Ascending aorta (tissue), 2 donors: ENCODE data around the gene KCNC4. TPM values are rescaled to one million over a fixed set of nuclear protein-coding genes. Genes with fewer than 3 reads are reported as not detected.

Experiments
- DNase-seq, 2 donors: peaks; one replicate each; pipeline ENCODE4 v3.0.0-alpha.2; 2019; ENCODE audit warnings: low spot score in 2 of 2
- H3K27ac ChIP-seq, 2 donors: fragments of 200-600 bp; sonication (generic); one replicate each; pipeline ENCODE4 v1.5.1; 2016 to 2017; ENCODE audit warnings: mild to moderate bottlenecking in 1 of 2
- H3K27me3 ChIP-seq: fragments of 200-600 bp; sonication (generic); one replicate; pipeline ENCODE4 v1.5.1; 2017
- H3K36me3 ChIP-seq, 2 donors: fragments of 200-600 bp; sonication (generic); one replicate each; pipeline ENCODE4 v1.5.1; 2016
- H3K4me1 ChIP-seq, 2 donors: fragments of 200-600 bp; sonication (generic); one replicate each; pipeline ENCODE4 v1.5.1; 2016 to 2017; ENCODE audit warnings: mild to moderate bottlenecking in 1 of 2
- H3K4me3 ChIP-seq, 2 donors: fragments of 200-600 bp; sonication (generic); one replicate each; pipeline ENCODE4 v1.5.1; 2016 to 2017; ENCODE audit warnings: mild to moderate bottlenecking in 1 of 2
- H3K9me3 ChIP-seq, 2 donors: fragments of 200-600 bp; sonication (generic); one replicate each; pipeline ENCODE4 v1.5.1; 2016
- CTCF ChIP-seq, 3 experiments: fragments of 200-600 bp in 2 of 3; fragments of 450-650 bp in 1 of 3; sonication (generic) in 2 of 3; IDR thresholded peaks; one replicate each; pipeline ENCODE4 v1.5.1; 2016 to 2019; ENCODE audit warnings: antibody characterized with exemption in 3 of 3, mild to moderate bottlenecking in 1 of 3, moderate library complexity in 1 of 3
- intact Hi-C: fragments of 100-400 bp; cut with DNase I; formaldehyde crosslinking; loops from one replicate; pipeline ENCODE4 v1.15.1; 2023
- total RNA-seq: library from RNA; depleted of rRNA; stranded (reverse); fragments of >200 nt; gene quantifications from one replicate; pipeline ENCODE4 v1.1.0, GENCODE V29; 2016

KCNC4 gene
- total RNA-seq, 1 donor from 2014 or later, result 8.4 TPM

- Histone ChIP-seq H3K9me3 (no peaks in the 10 kb centered on the region), H3K27ac (no peak overlapping the region), H3K36me3 (no peaks in the 10 kb centered on the region), H3K4me3 (no peak overlapping the region), H3K27me3 (no peaks in the 10 kb centered on the region), H3K4me1 (no peaks in the 10 kb centered on the region)
- TF ChIP-seq CTCF (IDR thresholded peaks at IDR 0.05), result no peak
- intact Hi-C loops, result no loop called here
- DNase-seq, result no peak
Measured at GRCh38 chr1:110259770-110260169, 49.7 kb downstream of the KCNC4 start.

Other genes starting within 250 kb of the KCNC4 start
- gene AHCYL1, start 225.5 kb upstream of the KCNC4 start, total RNA-seq, result 49.1 TPM
- gene STRIP1, start 175.7 kb upstream of the KCNC4 start, total RNA-seq, result 20.0 TPM
- gene ALX3, start 139.6 kb upstream of the KCNC4 start, total RNA-seq, result not detected
- not detected for gene UBL4B, start 97.9 kb upstream of the KCNC4 start, total RNA-seq
- 0.11 TPM for gene SLC6A17, start 59.8 kb upstream of the KCNC4 start, total RNA-seq
- 13.6 TPM for gene RBM15, start 129.1 kb downstream of the KCNC4 start, total RNA-seq
- gene SLC16A4, start 180.7 kb downstream of the KCNC4 start, total RNA-seq, result 5.6 TPM
- 21.7 TPM for gene LAMTOR5, start 197.4 kb downstream of the KCNC4 start, total RNA-seq
- not detected for gene PROK1, start 240.8 kb downstream of the KCNC4 start, total RNA-seq